Activated naive CD4-positive, alpha-beta T cell treated with anti-CD3 and anti-CD28 coated beads, Interleukin-2, amount 10 ng/mL, durations not matched to agents 5 hours and 36 hours (primary cell): Measurements from ENCODE around the gene OR4A15. TPM values are rescaled to one million over a fixed set of nuclear protein-coding genes. Genes with fewer than 3 reads are reported as not detected.

Source experiments
- total RNA-seq, 2 experiments: library from RNA; stranded (reverse); gene quantifications; one replicate each; pipeline ENCODE4 v1.2.3, GENCODE V29; 2021

The OR4A15 gene
- not detected for total RNA-seq

GRCh38 chr11:55367674-55368073, at the start of gene OR4A15:
Gene OR4A15, plus strand, starts transcription at chr11:55367974. Its CDS starts 0 bp downstream, at chr11:55367974.

GRCh38 chr11:55342901-55343300, 24.9 kb upstream of the OR4A15 start, which contains the start of gene OR4A16:
Gene OR4A16, plus strand, starts transcription at chr11:55343201. Its CDS starts 0 bp downstream, at chr11:55343201.

Other genes starting within 250 kb of the OR4A15 start
- gene TRIM48, start 105.8 kb upstream of the OR4A15 start, total RNA-seq: not detected
- not detected for gene OR4A16, start 24.8 kb upstream of the OR4A15 start, total RNA-seq
- gene OR4C15, start 186.5 kb downstream of the OR4A15 start, total RNA-seq: not detected
- not detected for gene OR4C16, start 204.2 kb downstream of the OR4A15 start, total RNA-seq
- not detected for gene OR4C11, start 239.7 kb downstream of the OR4A15 start, total RNA-seq